K562 (cell line): Measurements from ENCODE around the gene MVP. TPM values are rescaled to one million over a fixed set of nuclear protein-coding genes. Genes with fewer than 3 reads are reported as not detected.
A peak's percentile ranks its signal among the peaks of the same experiment; 100 is the strongest.

ENCODE experiments used
- CAMTA2 ChIP-seq: fragments of 250-450 bp; sonication (Bioruptor Pico); conservative IDR thresholded peaks from 2 replicates; pipeline ENCODE4 v1.5.1; 2022
- HSF4 ChIP-seq: fragments of 250-450 bp; sonication (Bioruptor Pico); IDR thresholded peaks from 2 replicates; pipeline ENCODE4 v2.1.2; 2022; ENCODE audit warnings: mild to moderate bottlenecking, moderate library complexity, borderline replicate concordance
- KDM2B ChIP-seq: fragments of 250-450 bp; sonication (Bioruptor Pico); IDR thresholded peaks from 2 replicates; pipeline ENCODE4 v1.8.0; 2021; ENCODE audit warnings: mild to moderate bottlenecking, moderate library complexity
- KDM4B ChIP-seq, 2 experiments: fragments of 450-650 bp in 1 of 2; sonication (generic) in 1 of 2; IDR thresholded peaks; 2 replicates each; pipeline ENCODE4 v1.6.1; 2016 to 2017; ENCODE audit warnings: borderline replicate concordance in 2 of 2, antibody characterized with exemption in 1 of 2, low read depth in 1 of 2, mild to moderate bottlenecking in 1 of 2
- OTX1 ChIP-seq: fragments of 450-650 bp; formaldehyde crosslinking; IDR thresholded peaks from 2 replicates; pipeline ENCODE4 v1.4.0; 2022; ENCODE audit warnings: mild to moderate bottlenecking
- PHF21A ChIP-seq: fragments of 450-650 bp; IDR thresholded peaks from 2 replicates; pipeline ENCODE4 v1.6.1; 2017; ENCODE audit warnings: low read depth, borderline replicate concordance
- RBM22 ChIP-seq: fragments of 200-400 bp; formaldehyde crosslinking; IDR thresholded peaks from 2 replicates; pipeline ENCODE4 v1.6.1; 2018; ENCODE audit warnings: low read length, low read depth; ENCODE audit not compliant: poor library complexity, severe bottlenecking
- SAP30 ChIP-seq: fragments of 200-600 bp; sonication (generic); IDR thresholded peaks from 2 replicates; pipeline ENCODE4 v1.6.1; 2012; ENCODE audit warnings: borderline replicate concordance, low read depth, mild to moderate bottlenecking, moderate library complexity, low read length, control low read depth, inconsistent platforms; ENCODE audit not compliant: insufficient read depth, poor library complexity, severe bottlenecking
- SFPQ ChIP-seq: fragments of 200-400 bp; formaldehyde crosslinking; IDR thresholded peaks from 2 replicates; pipeline ENCODE4 v1.6.1; 2017; ENCODE audit warnings: mild to moderate bottlenecking, low read depth, low read length, moderate library complexity
- SMARCE1 ChIP-seq: fragments of 450-650 bp; IDR thresholded peaks from 2 replicates; pipeline ENCODE4 v1.7.1; 2016; ENCODE audit warnings: mild to moderate bottlenecking
- ZNF12 ChIP-seq: sonication (generic); formaldehyde crosslinking; IDR thresholded peaks from 2 replicates; pipeline ENCODE4 v1.4.0; 2020; ENCODE audit warnings: mild to moderate bottlenecking, missing genetic modification reagents
- ZSCAN32 ChIP-seq: fragments of 450-650 bp; formaldehyde crosslinking; IDR thresholded peaks from 2 replicates; pipeline ENCODE4 v1.4.0; 2020; ENCODE audit warnings: mild to moderate bottlenecking, moderate library complexity
- polyA plus RNA-seq, 8 experiments: library from polyadenylated mRNA; depleted of rRNA in 4 of 8; stranded (reverse) in 5 of 8; unstranded in 3 of 8; fragments of >200 nt; fragmentation: Nextera tagmentation in 2 of 8; fragmentation: Illumina TruSeq in 1 of 8; extraction: Ambion mirVana in 2 of 8; extraction: Trizol in 1 of 8; gene quantifications; 2 replicates each; pipeline versions ENCODE4 v1.2.1 to v1.2.3, GENCODE V29; 2011 to 2014; ENCODE audit warnings: inconsistent platforms in 1 of 8, missing spikeins in 1 of 8
- total RNA-seq, 7 experiments: library from RNA; depleted of rRNA in 6 of 7; stranded (reverse); fragments of >200 nt in 6 of 7; fragmentation: Illumina TruSeq in 2 of 7; extraction: Trizol in 2 of 7; gene quantifications; 2 replicates each; pipeline versions ENCODE4 v1.2.1 to v1.2.3, GENCODE V29; 2011 to 2021; ENCODE audit warnings: low replicate concordance in 1 of 7
- TF ChIP-seq, protein P1 (sequence below): fragments of 150-350 bp; conservative IDR thresholded peaks from 2 replicates; pipeline ENCODE4 v1.6.1; 2014; ENCODE audit warnings: low read length
- TF ChIP-seq, protein P2 (sequence below): conservative IDR thresholded peaks from 2 replicates; pipeline ENCODE4 v1.6.1; 2011; ENCODE audit warnings: low read depth, mild to moderate bottlenecking, low read length; ENCODE audit not compliant: control insufficient read depth
- TF ChIP-seq, protein P3 (sequence below): sonication (generic); formaldehyde crosslinking; IDR thresholded peaks from 2 replicates; pipeline ENCODE4 v1.8.1; 2023; ENCODE audit warnings: missing genetic modification reagents, mild to moderate bottlenecking, borderline replicate concordance

MVP gene
- total and polyA plus RNA-seq, 9 of the 15 experiments (the other 6 are each of a cell fraction or from before 2014, with no cell fraction given): 0.39 to 1.9 (median 0.76) TPM; not detected in 2

GRCh38 chr16:29820271-29820701 is at the start of gene MVP (continued):
- TF ChIP-seq, protein P1, sequence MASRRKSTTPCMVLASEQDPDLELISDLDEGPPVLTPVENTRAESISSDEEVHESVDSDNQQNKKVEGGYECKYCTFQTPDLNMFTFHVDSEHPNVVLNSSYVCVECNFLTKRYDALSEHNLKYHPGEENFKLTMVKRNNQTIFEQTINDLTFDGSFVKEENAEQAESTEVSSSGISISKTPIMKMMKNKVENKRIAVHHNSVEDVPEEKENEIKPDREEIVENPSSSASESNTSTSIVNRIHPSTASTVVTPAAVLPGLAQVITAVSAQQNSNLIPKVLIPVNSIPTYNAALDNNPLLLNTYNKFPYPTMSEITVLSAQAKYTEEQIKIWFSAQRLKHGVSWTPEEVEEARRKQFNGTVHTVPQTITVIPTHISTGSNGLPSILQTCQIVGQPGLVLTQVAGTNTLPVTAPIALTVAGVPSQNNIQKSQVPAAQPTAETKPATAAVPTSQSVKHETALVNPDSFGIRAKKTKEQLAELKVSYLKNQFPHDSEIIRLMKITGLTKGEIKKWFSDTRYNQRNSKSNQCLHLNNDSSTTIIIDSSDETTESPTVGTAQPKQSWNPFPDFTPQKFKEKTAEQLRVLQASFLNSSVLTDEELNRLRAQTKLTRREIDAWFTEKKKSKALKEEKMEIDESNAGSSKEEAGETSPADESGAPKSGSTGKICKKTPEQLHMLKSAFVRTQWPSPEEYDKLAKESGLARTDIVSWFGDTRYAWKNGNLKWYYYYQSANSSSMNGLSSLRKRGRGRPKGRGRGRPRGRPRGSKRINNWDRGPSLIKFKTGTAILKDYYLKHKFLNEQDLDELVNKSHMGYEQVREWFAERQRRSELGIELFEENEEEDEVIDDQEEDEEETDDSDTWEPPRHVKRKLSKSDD: no peak
- TF ChIP-seq, protein P2, sequence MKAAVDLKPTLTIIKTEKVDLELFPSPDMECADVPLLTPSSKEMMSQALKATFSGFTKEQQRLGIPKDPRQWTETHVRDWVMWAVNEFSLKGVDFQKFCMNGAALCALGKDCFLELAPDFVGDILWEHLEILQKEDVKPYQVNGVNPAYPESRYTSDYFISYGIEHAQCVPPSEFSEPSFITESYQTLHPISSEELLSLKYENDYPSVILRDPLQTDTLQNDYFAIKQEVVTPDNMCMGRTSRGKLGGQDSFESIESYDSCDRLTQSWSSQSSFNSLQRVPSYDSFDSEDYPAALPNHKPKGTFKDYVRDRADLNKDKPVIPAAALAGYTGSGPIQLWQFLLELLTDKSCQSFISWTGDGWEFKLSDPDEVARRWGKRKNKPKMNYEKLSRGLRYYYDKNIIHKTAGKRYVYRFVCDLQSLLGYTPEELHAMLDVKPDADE: no peak
- TF ChIP-seq PHF21A (no peak), RBM22 (no peak), HSF4 (CRISPR knock-in tag) (no peak), SFPQ (no peak), SMARCE1 (no peak), ZNF12 (no peak), ZSCAN32 (CRISPR knock-in tag) (no peak), OTX1 (CRISPR knock-in tag) (0 out of 2 replicates have a peak, but pooled peaks have one; percentile 35), CAMTA2 (CRISPR knock-in tag) (no peak), SAP30 (peak; percentile 56), KDM2B (CRISPR knock-in tag) (no peak), KDM4B (IDR thresholded peaks at IDR 0.05; ENCODE audit: borderline replicate concordance in 2 of 2, low read depth in 1 of 2) (no peak)
- TF ChIP-seq, protein P3, sequence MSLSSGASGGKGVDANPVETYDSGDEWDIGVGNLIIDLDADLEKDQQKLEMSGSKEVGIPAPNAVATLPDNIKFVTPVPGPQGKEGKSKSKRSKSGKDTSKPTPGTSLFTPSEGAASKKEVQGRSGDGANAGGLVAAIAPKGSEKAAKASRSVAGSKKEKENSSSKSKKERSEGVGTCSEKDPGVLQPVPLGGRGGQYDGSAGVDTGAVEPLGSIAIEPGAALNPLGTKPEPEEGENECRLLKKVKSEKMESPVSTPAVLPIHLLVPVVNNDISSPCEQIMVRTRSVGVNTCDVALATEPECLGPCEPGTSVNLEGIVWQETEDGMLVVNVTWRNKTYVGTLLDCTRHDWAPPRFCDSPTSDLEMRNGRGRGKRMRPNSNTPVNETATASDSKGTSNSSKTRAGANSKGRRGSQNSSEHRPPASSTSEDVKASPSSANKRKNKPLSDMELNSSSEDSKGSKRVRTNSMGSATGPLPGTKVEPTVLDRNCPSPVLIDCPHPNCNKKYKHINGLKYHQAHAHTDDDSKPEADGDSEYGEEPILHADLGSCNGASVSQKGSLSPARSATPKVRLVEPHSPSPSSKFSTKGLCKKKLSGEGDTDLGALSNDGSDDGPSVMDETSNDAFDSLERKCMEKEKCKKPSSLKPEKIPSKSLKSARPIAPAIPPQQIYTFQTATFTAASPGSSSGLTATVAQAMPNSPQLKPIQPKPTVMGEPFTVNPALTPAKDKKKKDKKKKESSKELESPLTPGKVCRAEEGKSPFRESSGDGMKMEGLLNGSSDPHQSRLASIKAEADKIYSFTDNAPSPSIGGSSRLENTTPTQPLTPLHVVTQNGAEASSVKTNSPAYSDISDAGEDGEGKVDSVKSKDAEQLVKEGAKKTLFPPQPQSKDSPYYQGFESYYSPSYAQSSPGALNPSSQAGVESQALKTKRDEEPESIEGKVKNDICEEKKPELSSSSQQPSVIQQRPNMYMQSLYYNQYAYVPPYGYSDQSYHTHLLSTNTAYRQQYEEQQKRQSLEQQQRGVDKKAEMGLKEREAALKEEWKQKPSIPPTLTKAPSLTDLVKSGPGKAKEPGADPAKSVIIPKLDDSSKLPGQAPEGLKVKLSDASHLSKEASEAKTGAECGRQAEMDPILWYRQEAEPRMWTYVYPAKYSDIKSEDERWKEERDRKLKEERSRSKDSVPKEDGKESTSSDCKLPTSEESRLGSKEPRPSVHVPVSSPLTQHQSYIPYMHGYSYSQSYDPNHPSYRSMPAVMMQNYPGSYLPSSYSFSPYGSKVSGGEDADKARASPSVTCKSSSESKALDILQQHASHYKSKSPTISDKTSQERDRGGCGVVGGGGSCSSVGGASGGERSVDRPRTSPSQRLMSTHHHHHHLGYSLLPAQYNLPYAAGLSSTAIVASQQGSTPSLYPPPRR (CRISPR knock-in tag): no peak
